ENCODE measurements around the gene TMEM131. TPM values are rescaled to one million over a fixed set of nuclear protein-coding genes. Genes with fewer than 3 reads are reported as not detected.
A peak's percentile ranks its signal among the peaks of the same experiment; 100 is the strongest.

The TMEM131 gene
- total and polyA plus RNA-seq, 12 donors, result 8.2 to 34.3 (median 30.0) TPM

DNA sequence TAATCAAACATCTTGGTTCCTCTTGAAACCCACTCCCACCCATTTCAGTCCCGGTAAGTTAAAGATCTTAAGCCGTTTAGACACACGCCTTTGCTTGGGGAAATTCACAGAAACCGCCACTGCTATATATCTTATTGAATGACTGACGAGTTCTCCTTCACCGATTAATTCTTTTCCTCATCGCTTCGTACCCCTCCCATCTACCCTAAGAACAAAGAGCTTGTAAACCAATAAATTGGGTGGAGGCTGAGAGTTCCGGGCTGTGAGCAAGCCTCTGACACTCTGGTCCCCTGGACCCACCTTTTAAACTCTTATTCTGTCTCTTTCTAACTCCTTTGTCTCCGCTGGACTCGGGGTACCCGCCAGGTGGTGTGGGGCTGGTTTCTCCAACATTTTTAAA, 30.6 kb downstream of the TMEM131 start:
- Histone ChIP-seq H3K9me3 (no peaks in the 10 kb centered on the region), H3K36me3 (no peaks in the 10 kb centered on the region), H3K27ac (no peak overlapping the region), H3K27me3 (no peaks in the 10 kb centered on the region), H3K4me3 (no peak overlapping the region), H3K4me1 (peaks cover 3 to 73% (median 46%) of the 10 kb centered on the region in 9 donors)
- ATAC-seq (no peak), DNase-seq (no peak)
- WGBS, 2 donors, result 94 to 97% methylated on average over 12 of the region's 12 CpGs
- no peak for TF ChIP-seq CTCF (IDR thresholded peaks at IDR 0.05)
- intact Hi-C loops (cut with DNase I), result no loop called here

DNA sequence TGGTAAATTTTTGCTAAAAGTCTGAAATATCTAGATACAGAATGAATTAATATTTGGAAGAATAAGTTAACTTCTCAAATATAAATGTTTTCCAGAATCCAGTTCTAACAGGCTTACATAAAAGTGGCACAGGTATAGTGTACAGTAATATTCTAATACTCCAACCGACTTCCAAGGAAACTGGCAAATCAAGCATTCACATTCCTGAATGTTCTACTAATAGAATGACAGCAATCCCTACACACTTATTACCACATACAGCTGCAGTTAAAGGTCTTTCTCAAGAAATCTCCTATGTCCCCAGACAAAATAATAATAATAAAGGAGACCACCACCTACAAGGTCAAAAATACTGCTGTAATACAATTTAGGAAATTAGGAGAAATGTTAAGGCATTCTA, 31.9 kb downstream of the TMEM131 start:
- no peaks in the 10 kb centered on the region for H3K9me3 ChIP-seq
- TF ChIP-seq CTCF (IDR thresholded peaks at IDR 0.05), result no peak
- no peaks in the 10 kb centered on the region for H3K27me3 ChIP-seq
- DNase-seq, result no peak
- no peaks in the 10 kb centered on the region for H3K36me3 ChIP-seq
- intact Hi-C loops (cut with DNase I), result no loop called here
- WGBS, 2 donors, result 17 to 42% methylated on average over 1 of the region's 1 CpG
- no peak overlapping the region for H3K4me3 ChIP-seq
- H3K27ac ChIP-seq, result peak overlapping the region in 1 of 10 donors; percentile 4
- peaks cover 0 to 66% (median 35%) of the 10 kb centered on the region in 9 donors for H3K4me1 ChIP-seq
- no peak for ATAC-seq

GRCh38 chr2:97963079-97963406, 32.7 kb downstream of the TMEM131 start:
- H3K27me3 ChIP-seq, result no peaks in the 10 kb centered on the region
- ATAC-seq (no peak), DNase-seq (no peak)
- TF ChIP-seq CTCF (IDR thresholded peaks at IDR 0.05), result no peak
- H3K4me1 ChIP-seq, result peaks cover 0 to 63% (median 31%) of the 10 kb centered on the region in 9 donors
- H3K27ac ChIP-seq, result no peak overlapping the region
- no peak overlapping the region for H3K4me3 ChIP-seq
- intact Hi-C loops (cut with DNase I), result no loop called here
- H3K36me3 ChIP-seq, result no peaks in the 10 kb centered on the region
- no peaks in the 10 kb centered on the region for H3K9me3 ChIP-seq

- Histone ChIP-seq H3K27ac (no peak overlapping the region), H3K27me3 (no peaks in the 10 kb centered on the region), H3K9me3 (no peaks in the 10 kb centered on the region), H3K36me3 (no peaks in the 10 kb centered on the region), H3K4me1 (peaks cover 4 to 60% (median 31%) of the 10 kb centered on the region in 9 donors), H3K4me3 (no peak overlapping the region)
- 76 to 80% methylated on average over 5 of the region's 5 CpGs for WGBS, 2 donors
- DNase-seq (no peak), ATAC-seq (no peak)
- no peak for TF ChIP-seq CTCF (IDR thresholded peaks at IDR 0.05)
- intact Hi-C loops (cut with DNase I), result no loop called here
Observed at GRCh38 chr2:97961534-97961933, 34.2 kb downstream of the TMEM131 start.

DNA sequence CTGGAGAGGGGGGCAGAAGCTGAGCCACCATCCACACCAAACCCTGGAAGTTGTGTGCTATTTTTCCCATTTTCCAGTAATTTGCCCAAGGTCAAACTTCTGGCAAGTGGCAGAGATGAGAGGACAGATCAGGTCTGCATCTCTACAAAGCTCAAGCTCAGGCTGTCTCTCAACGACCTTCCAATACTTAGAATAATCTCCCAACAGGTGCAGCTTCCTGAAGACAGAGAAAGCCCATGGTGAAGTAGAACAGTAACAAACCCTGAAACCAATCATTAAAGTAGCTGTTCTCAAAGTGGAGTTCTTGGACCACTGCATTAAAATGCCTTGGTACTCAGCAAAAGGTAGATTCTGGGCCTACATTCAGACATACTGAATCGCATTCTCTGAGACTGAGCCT, 37.6 kb downstream of the TMEM131 start:
- Histone ChIP-seq H3K4me1 (peaks cover 0 to 46% (median 27%) of the 10 kb centered on the region in 9 donors), H3K27me3 (no peaks in the 10 kb centered on the region), H3K27ac (peak overlapping the region in 1 of 10 donors; percentile 15), H3K4me3 (no peak overlapping the region), H3K36me3 (no peaks in the 10 kb centered on the region), H3K9me3 (no peaks in the 10 kb centered on the region)
- WGBS, 2 donors, result 74 to 76% methylated on average over 2 of the region's 2 CpGs
- ATAC-seq (no peak), DNase-seq (no peak)
- intact Hi-C loops (cut with DNase I), result no loop called here
- TF ChIP-seq CTCF (IDR thresholded peaks at IDR 0.05), result no peak

Data from heart right ventricle (tissue), 16 donors.